Breast epithelium (tissue), 3 donors: ENCODE measurements around the gene AHRR.
"Not testable (repeated sequence)": the region's sequence is repeated elsewhere in the genome, so short reads cannot be mapped to it uniquely, and the experiment has no call there.

ENCODE experiments used
- POLR2A ChIP-seq: fragments of 450-650 bp; IDR thresholded peaks from one replicate; pipeline ENCODE4 v1.6.1; 2016; ENCODE audit warnings: antibody characterized with exemption, mild to moderate bottlenecking, moderate library complexity
- POLR2AphosphoS5 ChIP-seq, 3 donors: sonication (generic); formaldehyde crosslinking; IDR thresholded peaks; one replicate each; pipeline ENCODE4 v1.6.1; 2017; ENCODE audit warnings: antibody characterized with exemption in 3 of 3
- TF ChIP-seq, protein P1 (sequence below), 3 donors: fragments of 450-650 bp; IDR thresholded peaks; one replicate each; pipeline ENCODE4 v1.5.1; 2016 to 2017; ENCODE audit warnings: antibody characterized with exemption in 3 of 3, mild to moderate bottlenecking in 3 of 3, moderate library complexity in 3 of 3

DNA sequence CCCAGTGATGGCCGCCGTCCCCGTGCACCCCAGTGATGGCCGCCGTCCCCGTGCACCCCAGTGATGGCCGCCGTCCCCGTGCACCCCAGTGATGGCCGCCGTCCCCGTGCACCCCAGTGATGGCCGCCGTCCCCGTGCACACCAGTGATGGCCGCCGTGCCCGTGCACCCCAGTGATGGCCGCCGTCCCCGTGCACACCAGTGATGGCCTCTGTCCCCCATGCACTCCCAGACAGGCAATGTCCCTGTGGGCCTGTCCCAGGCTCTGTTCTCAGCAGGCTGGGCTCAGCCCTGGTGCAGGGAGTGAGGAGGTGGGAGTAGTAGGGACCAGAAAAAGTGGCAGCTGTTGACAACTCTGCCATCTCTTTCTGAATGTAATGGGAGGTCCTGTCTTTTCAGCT, 11.7 kb upstream of the AHRR start:
- not testable (repeated sequence) for TF ChIP-seq POLR2A; POLR2AphosphoS5 (IDR thresholded peaks at IDR 0.05)
- TF ChIP-seq, protein P1, sequence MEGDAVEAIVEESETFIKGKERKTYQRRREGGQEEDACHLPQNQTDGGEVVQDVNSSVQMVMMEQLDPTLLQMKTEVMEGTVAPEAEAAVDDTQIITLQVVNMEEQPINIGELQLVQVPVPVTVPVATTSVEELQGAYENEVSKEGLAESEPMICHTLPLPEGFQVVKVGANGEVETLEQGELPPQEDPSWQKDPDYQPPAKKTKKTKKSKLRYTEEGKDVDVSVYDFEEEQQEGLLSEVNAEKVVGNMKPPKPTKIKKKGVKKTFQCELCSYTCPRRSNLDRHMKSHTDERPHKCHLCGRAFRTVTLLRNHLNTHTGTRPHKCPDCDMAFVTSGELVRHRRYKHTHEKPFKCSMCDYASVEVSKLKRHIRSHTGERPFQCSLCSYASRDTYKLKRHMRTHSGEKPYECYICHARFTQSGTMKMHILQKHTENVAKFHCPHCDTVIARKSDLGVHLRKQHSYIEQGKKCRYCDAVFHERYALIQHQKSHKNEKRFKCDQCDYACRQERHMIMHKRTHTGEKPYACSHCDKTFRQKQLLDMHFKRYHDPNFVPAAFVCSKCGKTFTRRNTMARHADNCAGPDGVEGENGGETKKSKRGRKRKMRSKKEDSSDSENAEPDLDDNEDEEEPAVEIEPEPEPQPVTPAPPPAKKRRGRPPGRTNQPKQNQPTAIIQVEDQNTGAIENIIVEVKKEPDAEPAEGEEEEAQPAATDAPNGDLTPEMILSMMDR (IDR thresholded peaks at IDR 0.05): not testable (repeated sequence)
